Stimulated activated naive CD4-positive, alpha-beta T cell treated with Interleukin-2 at 50 U/mL for 16 hours (primary cell): ENCODE results near the gene ABCC11.
A peak's percentile ranks its signal among the peaks of the same experiment; 100 is the strongest.
"Not testable (repeated sequence)": the region's sequence is repeated elsewhere in the genome, so short reads cannot be mapped to it uniquely, and the experiment has no call there.

Experiments used
- DNase-seq: peaks from one replicate; lab custom pipeline; 2025; lab: John Stamatoyannopoulos, UW

ABCC11 gene

DNA sequence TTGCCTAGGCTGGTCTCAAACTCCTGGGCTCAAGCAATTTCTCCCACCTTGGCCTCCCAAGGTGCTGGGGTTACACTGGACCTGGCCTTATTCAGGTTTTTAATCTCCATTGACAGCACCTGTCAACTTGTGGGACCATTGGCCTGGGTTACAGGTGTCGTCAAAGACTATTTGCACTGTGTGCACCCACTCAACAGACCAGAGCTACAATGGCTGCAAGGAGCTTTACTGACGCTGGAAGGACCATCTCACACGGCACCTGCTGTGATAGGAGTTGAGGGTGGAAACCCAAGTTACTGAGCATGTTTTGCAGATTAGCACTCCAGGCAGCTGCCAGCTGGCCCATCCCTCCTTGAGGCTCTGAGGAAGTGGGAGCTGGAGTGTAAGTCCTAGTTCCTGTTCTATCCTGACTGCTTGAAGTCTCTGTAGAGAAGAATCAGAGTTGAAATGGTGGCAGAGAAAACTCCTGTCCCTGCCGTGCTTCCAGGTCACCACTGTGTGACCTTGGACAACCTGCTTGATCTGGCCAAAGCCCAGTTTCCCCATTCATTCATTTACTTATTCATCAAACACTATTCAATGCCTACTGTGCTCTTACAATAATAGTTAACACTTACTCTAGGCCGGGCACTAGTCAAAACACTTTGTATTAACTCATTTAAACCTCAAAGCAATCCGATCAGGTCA is 45.7 kb downstream of the ABCC11 start:
- DNase-seq, result no peak

DNA sequence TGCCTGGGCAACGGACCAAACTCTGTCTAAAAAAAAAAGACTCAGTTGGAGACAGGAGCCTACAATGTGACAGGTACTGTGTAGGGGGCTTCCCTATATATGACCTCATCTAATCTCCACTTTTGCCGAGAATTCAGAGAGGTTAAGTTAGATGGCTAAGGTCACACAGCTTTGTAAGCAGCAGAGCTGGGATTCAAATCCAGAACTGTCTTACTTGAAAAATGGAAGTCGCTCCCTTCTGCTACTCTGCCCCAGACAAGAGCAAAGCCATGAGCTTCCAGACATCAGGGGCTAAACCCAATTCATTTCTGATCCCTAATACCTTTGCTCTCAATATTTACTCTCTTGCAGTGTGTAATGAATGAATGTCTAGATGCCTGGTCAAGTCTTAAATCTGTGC is 50.0 kb downstream of the ABCC11 start:
- no peak for DNase-seq

DNA sequence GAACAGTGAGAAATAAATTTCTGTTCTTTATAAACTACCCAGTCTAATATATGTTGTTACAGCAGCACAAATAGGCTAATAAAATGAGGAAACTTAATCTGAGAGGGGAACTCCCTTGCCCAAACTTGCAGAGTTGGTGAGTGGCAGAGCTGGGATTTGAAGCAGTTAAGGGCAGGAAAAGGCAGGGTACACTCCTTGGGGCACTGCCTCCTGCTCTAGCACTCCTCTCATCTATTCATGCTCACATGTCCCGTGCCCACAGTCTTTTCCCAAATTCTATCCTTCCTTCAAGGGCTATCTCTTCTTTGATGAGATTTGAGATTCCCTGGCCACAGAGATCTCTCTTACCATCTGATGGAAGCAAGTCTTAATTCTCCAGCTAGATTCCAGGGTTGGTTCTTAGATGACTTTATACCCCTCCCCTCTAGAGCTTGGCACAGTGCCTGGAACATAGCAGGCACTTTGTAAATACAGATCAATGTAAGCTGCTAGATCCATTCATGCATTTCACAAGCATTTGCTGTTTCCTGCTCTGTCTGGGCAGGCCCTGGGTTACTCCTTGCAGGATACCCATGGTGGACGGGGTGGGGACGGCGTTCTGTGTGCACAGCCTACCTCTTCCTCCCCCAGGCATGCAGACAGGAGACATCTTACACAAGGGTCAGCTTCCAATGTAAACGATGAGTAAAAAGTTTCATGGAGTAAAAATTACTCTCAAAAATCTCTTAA is 52.3 kb downstream of the ABCC11 start:
- DNase-seq, result no peak

DNA sequence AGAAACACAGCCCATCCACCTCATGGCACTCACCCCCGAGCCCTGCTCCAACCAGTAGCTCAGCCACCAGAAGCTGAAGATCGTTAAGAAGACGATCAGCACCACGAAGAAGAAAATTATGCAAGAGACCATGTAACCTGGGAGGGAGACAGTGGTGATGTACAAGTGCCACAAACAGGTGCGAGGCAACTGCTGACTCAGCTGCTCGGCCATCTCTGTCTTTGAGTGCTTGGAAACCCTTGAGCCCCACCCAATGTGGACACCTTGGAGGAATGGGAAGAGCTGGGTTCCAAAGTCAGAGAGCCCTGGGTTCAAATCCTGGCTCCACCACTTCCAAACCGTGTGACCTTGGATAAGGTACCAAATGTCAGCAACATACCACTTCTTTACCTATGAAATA is 53.5 kb downstream of the ABCC11 start:
- DNase-seq, result no peak

DNA sequence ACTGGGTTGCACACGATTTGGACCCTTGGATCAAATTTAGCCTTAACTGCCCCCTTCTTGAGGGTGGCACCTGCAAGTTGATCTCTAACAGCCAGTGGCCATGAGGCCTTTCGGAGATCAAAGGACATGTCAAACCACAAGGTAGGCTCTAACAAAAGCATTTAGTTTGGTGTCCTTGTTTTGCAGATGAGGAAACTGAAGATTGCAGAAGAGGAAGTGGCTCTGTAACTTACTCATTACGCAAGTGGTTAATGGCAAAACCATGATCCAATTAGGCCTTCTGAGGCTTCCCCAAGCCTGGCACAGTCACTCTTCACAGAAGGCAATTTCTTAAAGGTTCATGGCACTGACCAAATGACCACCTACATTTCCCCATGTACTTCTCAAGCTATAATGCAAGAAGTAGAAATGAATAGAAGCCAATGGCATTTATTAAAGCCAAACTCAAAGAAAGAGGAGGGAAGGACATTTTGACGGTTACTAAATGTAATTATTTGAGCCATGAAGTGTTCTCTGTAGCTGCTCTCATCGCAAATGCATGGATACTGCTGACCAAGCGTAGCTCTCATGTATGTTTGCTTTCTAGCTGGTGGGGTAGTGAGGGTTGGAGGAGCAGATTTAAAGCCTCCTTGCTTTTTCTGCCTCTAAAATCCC is 58.8 kb downstream of the ABCC11 start:
- DNase-seq, result no peak

DNA sequence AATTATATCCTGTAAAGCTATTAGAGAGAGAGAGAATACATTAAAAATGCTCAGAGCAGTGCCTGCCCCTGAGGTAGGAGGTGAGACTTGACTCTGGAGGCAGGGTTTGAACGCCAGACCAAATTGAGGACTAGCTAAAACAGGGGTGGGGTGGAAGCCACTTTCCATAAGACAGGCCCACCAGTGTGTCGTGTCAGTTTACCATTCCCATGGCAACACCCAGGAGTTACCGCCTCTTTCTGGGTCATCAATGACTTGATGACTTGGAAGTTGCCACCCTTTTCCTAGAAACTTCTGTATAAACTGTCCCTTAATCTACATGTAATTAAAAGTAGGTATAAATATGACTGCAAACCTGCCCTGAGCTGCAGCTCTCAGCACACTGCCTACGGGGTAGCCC is 59.6 kb downstream of the ABCC11 start:
- DNase-seq, result no peak

DNA sequence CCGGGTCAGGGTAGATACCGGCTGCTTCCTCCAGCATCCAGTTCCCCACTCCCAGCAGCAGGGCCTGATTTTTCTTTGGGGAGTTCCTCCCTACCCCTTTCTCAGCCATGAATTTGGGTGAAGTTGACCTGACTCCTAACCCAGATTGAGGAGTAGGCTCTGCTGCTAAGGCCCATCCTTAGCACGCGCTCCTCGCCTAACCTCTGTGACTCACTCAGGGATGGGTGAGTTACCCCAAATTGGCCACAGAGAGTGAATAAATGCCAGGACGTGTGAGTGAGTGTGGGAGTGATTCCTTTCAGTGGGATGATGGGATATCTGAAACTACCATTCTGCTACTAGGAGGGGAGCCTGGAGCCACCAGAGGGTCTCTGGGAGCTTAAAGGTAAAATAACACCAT is 62.7 kb downstream of the ABCC11 start:
- DNase-seq, result no peak

DNA sequence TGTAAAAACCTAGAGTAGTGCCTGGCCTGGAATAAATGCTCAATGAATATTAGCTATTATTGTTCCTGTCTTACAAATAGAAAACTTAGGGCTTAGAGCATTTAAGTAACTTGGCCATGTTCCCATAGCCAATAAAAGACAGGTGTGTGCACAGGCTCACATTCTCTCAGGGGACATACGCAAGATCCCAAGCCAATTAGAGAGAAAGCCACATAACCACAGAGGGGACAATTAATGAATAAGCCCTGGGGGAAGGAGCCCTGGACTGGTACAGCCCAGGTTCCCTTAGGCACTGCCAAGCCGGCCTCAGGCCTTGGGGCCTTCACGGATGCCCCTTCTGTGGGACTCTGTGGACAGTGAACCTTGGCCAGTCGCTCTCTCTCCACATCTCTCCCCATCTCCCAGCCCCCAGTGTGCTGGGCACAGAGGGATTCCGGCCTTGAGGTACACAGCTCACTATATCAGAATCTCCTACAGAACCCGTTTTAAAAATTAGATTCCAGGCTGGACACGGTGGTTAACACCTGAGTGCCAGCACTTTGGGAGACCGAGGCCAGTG is 64.3 kb downstream of the ABCC11 start:
- no peak for DNase-seq

DNA sequence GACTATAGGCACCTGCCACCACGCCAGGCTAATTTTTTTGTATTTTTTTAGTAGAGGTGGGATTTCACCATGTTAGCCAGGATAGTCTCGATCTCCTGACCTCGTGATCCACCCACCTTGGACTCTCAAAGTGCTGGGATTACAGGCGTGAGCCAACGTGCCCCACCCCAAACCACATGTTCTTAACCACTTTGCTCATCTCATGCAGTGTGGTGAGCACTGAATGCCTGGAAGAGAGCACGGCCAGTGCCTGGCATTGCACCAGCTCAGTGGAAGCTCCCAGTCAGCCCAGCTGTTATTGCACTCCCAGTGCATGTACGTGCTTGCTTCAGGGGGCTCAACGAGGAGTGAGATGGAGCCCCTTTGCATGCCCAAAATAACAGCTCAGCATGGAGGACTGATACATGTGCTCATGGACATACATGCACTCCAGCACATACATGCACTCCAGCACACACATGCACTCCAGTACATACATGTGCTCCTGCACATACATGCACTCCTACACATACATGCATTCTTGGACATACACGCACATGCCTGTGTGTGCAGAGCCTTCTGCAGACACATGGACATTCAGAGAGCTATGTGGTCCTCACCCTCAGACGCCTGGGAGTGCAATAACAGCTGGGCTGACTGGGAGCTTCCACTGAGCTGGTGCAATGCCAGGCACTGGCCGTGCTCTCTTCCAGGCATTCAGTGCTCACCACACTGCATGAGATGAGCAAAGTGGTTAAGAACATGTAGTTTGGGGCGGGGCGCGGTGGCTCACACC is 65.4 kb downstream of the ABCC11 start:
- DNase-seq, result not testable (repeated sequence)

DNA sequence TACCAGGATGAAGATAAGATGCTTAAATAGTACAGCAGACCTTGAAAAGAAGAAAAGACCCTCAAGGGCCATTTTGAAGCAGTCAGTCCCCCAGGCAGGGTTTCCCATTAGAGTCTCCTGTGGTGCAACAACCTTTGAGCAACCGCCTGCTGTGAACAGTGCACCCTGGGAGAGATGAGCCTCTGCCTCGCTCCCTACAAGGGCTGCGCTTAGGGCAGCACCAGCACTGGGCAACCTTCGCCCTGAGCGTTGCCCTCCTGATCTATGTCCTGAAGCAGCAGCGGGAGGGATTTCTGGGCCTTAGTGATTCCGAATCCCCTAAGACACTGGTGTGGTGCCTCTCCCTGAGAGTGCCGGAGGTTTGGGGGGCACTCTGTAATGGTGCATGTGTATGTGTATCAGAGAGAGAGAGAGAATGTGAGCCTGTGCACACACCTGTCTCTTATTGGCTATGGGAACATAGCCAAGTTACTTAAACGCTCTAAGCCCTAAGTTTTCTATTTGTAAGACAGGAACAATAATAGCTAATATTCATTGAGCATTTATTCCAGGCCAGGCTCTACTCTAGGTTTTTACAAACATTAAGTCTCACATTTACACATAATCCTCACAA is 66.4 kb downstream of the ABCC11 start:
- no peak for DNase-seq

DNA sequence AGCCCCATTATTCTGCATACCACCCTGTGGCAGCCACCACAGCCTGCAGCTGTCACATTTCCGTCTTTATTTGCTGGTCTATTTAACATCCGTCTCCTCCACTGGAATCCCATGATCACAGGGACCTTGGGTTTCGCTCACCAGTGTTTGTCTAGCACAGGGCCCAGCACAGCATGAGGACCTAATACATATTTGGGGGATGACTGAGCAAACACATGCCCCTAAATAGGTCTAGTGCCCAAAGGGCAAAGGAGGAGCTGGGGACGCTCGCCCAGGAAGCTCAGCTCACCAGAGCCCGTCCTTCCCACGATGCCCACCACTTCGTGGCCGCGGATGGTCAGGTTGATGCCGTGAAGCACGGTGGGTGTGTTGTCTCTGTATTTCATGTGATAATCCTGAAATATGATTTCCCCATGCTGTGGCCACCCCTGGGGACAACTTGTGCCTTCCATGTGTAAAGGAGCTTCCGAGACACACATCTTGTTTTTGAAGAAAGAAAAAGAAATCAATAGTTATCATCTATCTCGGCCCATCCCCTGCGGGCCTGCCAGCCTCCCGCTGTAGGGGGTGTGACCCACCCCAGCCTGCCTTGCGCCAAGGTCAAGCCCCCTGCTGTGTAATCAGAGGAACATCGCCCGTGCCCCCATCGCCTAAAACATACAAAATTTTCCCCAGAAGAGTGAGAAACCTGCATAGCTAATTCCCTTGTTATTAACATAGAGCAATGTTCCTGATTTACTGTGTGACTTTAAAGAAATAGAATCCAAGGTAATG is 70.5 kb downstream of the ABCC11 start:
- no peak for DNase-seq

DNA sequence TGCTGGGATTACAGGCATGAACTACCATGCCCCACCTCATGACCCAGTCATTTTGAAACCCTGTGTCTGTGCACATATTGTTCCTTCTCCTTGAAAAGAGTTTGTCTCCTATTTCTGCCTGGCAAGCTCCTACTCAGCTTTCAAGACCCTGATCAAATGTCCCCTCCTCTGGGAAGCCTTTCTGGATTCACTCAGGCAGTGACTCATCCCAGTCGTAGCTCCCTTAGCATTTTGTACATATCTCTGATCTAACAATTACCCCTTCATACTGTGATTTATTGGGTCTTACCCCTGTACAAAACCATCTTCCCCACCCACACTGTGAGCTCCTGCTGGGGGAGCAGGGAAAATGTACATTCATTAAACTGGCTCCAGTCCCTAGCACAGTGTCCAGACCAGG is 73.5 kb downstream of the ABCC11 start:
- DNase-seq, result no peak

DNA sequence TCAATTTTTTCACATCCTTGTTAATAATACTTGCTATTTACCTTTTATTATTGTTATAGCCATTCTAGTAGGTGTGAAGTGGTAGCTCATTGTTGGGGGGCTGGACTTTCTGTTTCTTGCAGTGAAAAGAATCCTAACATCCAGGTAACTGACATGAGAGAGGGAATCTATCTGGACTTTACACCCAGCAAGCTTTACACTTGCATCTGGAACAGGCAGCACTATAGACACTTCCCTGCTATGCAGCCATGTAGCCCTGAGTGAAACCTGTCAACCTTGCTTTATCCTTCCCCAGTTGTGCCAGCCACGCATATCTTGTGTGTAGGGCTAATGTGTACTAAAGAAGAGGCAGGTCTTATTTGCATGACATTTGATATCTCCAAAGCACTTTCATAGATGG is 74.7 kb downstream of the ABCC11 start:
- no peak for DNase-seq

DNA sequence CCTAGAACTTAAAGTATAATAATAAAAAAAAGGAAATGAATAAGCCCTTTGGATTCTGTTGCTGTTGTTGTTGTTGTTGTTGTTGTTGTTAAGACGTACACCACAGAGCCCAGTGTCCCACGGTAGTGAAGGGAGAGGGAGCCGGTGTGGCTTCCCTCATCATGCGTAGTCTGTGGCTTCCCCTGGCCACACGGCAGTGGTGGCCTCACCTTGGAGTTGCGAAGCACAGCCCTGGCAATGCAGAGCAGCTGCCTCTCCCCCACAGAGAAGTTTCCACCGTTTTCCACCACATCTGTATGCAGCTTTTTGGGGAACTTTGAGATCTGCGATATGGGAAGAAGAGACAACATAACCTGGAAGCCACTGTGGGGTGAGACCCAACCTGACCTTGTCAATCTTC is 77.4 kb downstream of the ABCC11 start:
- DNase-seq, result no peak

DNA sequence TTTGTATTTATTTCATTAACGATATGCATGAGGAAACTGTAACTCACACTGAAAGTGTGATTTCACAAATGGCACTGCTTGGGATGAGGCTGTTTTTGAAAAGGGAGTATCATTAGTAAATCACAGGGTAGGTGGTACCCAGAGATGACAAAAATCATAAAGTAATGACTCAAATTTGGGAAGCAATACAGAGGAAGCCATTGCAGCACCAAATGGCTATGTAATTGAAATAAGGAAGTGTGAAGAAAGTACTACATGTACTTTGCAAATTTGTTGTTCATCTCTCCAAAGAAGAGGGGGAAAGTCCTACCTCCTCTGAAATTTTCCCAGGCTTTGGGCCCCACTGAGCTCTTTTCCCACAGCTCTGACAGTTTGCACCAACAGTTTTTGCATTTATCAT is 79.3 kb downstream of the ABCC11 start:
- no peak for DNase-seq

DNA sequence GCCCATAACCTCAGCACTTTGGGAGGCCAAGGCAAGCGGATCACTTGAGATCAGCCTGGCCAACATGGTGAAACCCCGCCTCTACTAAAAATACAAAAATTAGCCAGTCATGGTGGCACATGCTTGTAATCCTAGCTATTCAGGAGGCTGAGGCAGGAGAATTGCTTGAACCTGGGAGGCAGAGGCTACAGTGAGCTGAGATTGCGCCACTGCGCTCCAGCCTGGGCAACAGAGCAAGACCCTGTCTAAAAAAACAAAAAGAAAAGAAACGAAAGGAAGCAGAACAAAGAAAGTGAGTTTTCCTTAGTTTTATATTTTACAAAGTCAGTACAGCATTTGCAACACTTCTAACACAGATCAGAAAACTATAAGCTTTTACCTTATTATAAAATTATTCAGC is 80.7 kb downstream of the ABCC11 start:
- DNase-seq, result not testable (repeated sequence)

DNA sequence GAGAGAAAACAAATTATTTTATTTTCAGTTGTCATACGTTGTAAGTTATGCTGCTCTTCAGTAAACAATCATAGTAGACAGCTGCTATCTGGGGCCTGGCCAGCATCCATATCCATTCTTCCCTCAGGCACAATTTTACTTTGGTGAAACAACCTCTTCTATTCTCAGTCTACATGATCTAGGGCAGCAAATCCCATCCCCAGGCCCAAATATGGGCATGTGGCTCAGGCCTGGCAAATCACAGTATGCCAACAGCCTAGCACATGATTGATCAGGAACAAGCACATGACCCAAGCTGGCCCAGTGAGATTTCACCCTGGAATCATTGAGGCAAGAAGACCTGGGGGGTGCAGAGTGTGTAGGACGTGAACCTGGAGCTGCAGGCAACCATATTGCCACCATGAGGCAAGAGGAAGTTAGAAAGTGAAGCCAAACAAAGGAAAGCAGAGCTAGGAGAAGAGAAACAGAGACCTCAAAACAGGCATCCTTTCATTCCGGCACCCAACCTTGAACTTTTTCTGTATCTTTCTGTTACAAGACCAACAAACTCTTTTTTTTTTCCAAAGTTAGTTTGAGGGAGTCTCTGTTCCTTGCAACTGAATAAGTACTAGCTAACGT is 81.3 kb downstream of the ABCC11 start:
- DNase-seq, result no peak

DNA sequence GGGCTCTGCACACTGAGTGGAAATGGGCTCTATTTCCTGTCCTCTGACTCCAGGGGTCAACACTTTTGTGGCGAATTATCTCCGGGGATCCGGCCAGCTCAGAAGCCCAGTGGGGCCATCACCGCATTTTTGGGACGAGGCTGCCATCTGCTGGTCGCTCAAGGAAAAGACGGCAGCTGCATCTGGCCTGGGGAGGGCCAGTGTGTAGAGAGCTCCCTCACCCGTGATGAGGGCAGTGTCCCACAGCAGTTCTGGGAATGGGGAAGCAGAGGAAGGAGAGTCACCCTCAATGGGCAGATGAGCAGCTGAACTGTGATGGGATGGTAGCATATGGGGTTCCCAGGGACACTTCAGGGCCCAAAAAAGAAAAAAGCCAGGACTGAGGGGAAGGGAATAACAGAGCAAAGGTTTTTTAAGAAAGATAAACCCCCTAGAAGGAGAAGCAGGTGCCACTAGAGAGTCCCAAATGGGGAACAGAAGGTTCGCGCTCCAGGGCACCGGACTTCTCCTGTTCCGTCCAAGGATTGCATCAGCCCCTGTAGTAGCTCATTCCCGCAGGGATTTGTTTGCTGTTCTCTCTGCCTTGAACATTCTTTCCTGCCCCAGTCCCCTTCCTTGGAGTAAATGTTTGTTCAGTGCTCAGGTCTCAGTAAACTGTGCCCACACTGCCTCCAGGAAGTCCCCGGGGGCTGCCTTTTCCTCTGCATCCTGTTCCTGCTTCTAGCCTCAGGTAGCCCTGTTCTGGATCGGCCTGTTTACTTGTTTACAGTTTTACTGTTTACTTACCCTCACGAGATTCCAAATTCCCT is 82.2 kb downstream of the ABCC11 start:
- peak; percentile 47 for DNase-seq

DNA sequence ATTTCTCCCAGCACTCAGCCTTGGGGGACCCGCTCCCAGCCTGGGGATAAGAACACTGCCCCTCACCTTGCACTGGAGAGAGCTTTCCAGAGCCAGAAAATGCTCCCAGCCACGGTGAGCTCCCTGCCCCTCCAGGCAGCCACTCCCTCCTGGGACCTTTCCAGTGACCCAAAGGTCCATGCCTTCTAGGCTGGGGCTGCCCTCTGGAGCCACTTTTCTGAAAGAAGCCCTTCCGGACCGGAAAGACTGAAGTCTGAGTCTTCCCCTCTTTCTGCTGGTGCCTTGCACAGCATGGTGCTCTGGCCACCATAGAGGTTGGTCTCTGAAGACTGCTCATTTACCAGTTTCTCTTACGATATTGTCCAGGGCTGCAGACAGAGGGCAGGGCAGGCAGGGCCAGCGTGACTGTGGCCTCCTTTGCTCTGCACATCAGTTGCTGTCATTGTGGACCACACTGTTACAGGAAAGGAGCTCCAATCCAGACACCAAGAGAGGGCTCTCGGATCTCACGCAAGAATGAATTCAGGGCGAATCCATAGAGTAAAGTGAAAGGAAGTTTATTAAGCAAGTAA is 84.4 kb downstream of the ABCC11 start:
- DNase-seq, result no peak
